Endothelial cell (in vitro differentiated cells): Measurements from ENCODE around the gene B4GALNT4. TPM values are rescaled to one million over a fixed set of nuclear protein-coding genes. Genes with fewer than 3 reads are reported as not detected.

Experiments used
- DNase-seq: peaks from one replicate; pipeline ENCODE4 v3.0.0; 2021; ENCODE audit warnings: low spot score
- H3K27ac Mint-ChIP-seq: one replicate; pipeline ENCODE4 v1.8.0; 2021; ENCODE audit warnings: mixed read lengths, inconsistent platforms; ENCODE audit not compliant: unreplicated experiment
- H3K27me3 Mint-ChIP-seq: one replicate; pipeline ENCODE4 v1.8.0; 2021; ENCODE audit warnings: mild to moderate bottlenecking, moderate library complexity, mixed read lengths, inconsistent platforms; ENCODE audit not compliant: unreplicated experiment
- H3K36me3 Mint-ChIP-seq: one replicate; pipeline ENCODE4 v1.8.0; 2021; ENCODE audit warnings: mild to moderate bottlenecking, low read depth, mixed read lengths, inconsistent platforms; ENCODE audit not compliant: unreplicated experiment
- H3K4me1 Mint-ChIP-seq: one replicate; pipeline ENCODE4 v1.8.0; 2021; ENCODE audit warnings: mild to moderate bottlenecking, mixed read lengths, inconsistent platforms; ENCODE audit not compliant: unreplicated experiment
- H3K4me3 Mint-ChIP-seq: one replicate; pipeline ENCODE4 v1.8.0; 2021; ENCODE audit warnings: mild to moderate bottlenecking, mixed read lengths, inconsistent platforms; ENCODE audit not compliant: unreplicated experiment
- H3K9me3 Mint-ChIP-seq: one replicate; pipeline ENCODE4 v1.8.0; 2021; ENCODE audit warnings: mixed read lengths, inconsistent platforms; ENCODE audit not compliant: unreplicated experiment
- CTCF ChIP-seq: fragments of 200-600 bp; sonication (generic); IDR thresholded peaks from one replicate; pipeline ENCODE4 v1.5.0; 2021; ENCODE audit warnings: antibody characterized with exemption; ENCODE audit not compliant: unreplicated experiment
- total RNA-seq: library from RNA; stranded (reverse); fragmentation: NEBNext Ultra II Directional; extraction: Animal tissue kit (Norgen Biotek cat#: 25700); gene quantifications from one replicate; pipeline ENCODE4 v1.2.1, GENCODE V29; 2021; ENCODE audit not compliant: unreplicated experiment

B4GALNT4 gene
- total RNA-seq, 1 donor from 2014 or later = 14.9 TPM

GRCh38 chr11:376531-377173 is 7.4 kb downstream of the B4GALNT4 start:
- Mint-ChIP-seq H3K27ac (no peak overlapping the region), H3K27me3 (peaks cover 4% of the 10 kb centered on the region), H3K4me3 (no peak overlapping the region), H3K9me3 (no peaks in the 10 kb centered on the region), H3K36me3 (peaks cover 5% of the 10 kb centered on the region), H3K4me1 (no peaks in the 10 kb centered on the region)
- no peak for DNase-seq
- no peak for TF ChIP-seq CTCF

GRCh38 chr11:377174-377865 is 8.0 kb downstream of the B4GALNT4 start:
- TF ChIP-seq CTCF = no peak
- no peak for DNase-seq
- Mint-ChIP-seq H3K4me1 (no peaks in the 10 kb centered on the region), H3K27ac (no peak overlapping the region), H3K36me3 (peaks cover 5% of the 10 kb centered on the region), H3K27me3 (peaks cover 4% of the 10 kb centered on the region), H3K9me3 (no peaks in the 10 kb centered on the region), H3K4me3 (no peak overlapping the region)

GRCh38 chr11:377883-378500 is 8.7 kb downstream of the B4GALNT4 start:
- H3K27me3 Mint-ChIP-seq = peaks cover 3% of the 10 kb centered on the region
- no peak overlapping the region for H3K27ac Mint-ChIP-seq
- DNase-seq = no peak
- H3K4me3 Mint-ChIP-seq = no peak overlapping the region
- peaks cover 5% of the 10 kb centered on the region for H3K36me3 Mint-ChIP-seq
- no peaks in the 10 kb centered on the region for H3K9me3 Mint-ChIP-seq
- no peak for TF ChIP-seq CTCF
- H3K4me1 Mint-ChIP-seq = no peaks in the 10 kb centered on the region

- H3K27me3 Mint-ChIP-seq = peaks cover 8% of the 10 kb centered on the region
- no peak overlapping the region for H3K4me3 Mint-ChIP-seq
- H3K36me3 Mint-ChIP-seq = peaks cover 11% of the 10 kb centered on the region
- no peak for TF ChIP-seq CTCF
- H3K27ac Mint-ChIP-seq = no peak overlapping the region
- H3K9me3 Mint-ChIP-seq = no peaks in the 10 kb centered on the region
- no peaks in the 10 kb centered on the region for H3K4me1 Mint-ChIP-seq
- no peak for DNase-seq
Observed at GRCh38 chr11:379205-380094, 10.2 kb downstream of the B4GALNT4 start.
